GM13976 (cell line): ENCODE data around the gene HPS4.

Experiments used
- DNase-seq: peaks from one replicate; pipeline ENCODE4 v3.0.0; 2012; ENCODE audit warnings: low spot score
- CTCF ChIP-seq: IDR thresholded peaks from 2 replicates; pipeline ENCODE4 v1.5.1; 2012; ENCODE audit warnings: borderline replicate concordance, mild to moderate bottlenecking; ENCODE audit not compliant: insufficient read depth; ENCODE audit errors: extremely low read depth, missing control alignments, control extremely low read depth
- in situ Hi-C: fragments of 300-500 bp; cut with MboI; formaldehyde crosslinking; loops from one replicate; pipeline ENCODE4 v1.12.0; 2022; ENCODE audit warnings: low sequenced_read_pairs, mixed read lengths, inconsistent platforms; ENCODE audit not compliant: unreplicated experiment

The HPS4 gene

GRCh38 chr22:26487996-26488395 is 4.4 kb upstream of the HPS4 start:
- no peak for TF ChIP-seq CTCF
- in situ Hi-C loops: no loop called here
- no peak for DNase-seq

GRCh38 chr22:26486394-26486793 is 2.8 kb upstream of the HPS4 start:
- in situ Hi-C loops: no loop called here
- no peak for DNase-seq
- TF ChIP-seq CTCF: no peak

GRCh38 chr22:26485806-26486390 is 2.3 kb upstream of the HPS4 start:
- TF ChIP-seq CTCF: no peak
- in situ Hi-C loops: no loop called here
- no peak for DNase-seq

- in situ Hi-C loops: no loop called here
- no peak for DNase-seq
- TF ChIP-seq CTCF: no peak
These were observed 1.4 kb upstream of the HPS4 start for GRCh38 chr22:26485013-26485412.

GRCh38 chr22:26484360-26484706 is 750 bp upstream of the HPS4 start:
- no peak for DNase-seq
- no peak for TF ChIP-seq CTCF
- in situ Hi-C loops: no loop called here

- in situ Hi-C loops: no loop called here
- DNase-seq: no peak
- TF ChIP-seq CTCF: no peak
These were observed 542 bp downstream of the HPS4 start for GRCh38 chr22:26483043-26483438.

- no peak for DNase-seq
- no peak for TF ChIP-seq CTCF
- in situ Hi-C loops: no loop called here
These were observed 1.4 kb downstream of the HPS4 start for GRCh38 chr22:26482161-26482560.
